Neural progenitor cell (in vitro differentiated cells): Measurements from ENCODE around the gene PDE1A.

ENCODE experiments used
- EZH2 ChIP-seq: fragments of 200-600 bp; sonication (generic); IDR thresholded peaks from 2 replicates; pipeline ENCODE4 v1.6.1; 2017; ENCODE audit warnings: antibody characterized with exemption, mild to moderate bottlenecking, moderate library complexity
- EZH2phosphoT487 ChIP-seq: fragments of 200-600 bp; sonication (generic); IDR thresholded peaks from 2 replicates; pipeline ENCODE4 v1.6.1; 2017; ENCODE audit warnings: antibody characterized with exemption
- TF ChIP-seq, protein P1 (sequence below): fragments of 200-600 bp; sonication (generic); IDR thresholded peaks from 2 replicates; pipeline ENCODE4 v1.5.1; 2017; ENCODE audit warnings: antibody characterized with exemption, mild to moderate bottlenecking

DNA sequence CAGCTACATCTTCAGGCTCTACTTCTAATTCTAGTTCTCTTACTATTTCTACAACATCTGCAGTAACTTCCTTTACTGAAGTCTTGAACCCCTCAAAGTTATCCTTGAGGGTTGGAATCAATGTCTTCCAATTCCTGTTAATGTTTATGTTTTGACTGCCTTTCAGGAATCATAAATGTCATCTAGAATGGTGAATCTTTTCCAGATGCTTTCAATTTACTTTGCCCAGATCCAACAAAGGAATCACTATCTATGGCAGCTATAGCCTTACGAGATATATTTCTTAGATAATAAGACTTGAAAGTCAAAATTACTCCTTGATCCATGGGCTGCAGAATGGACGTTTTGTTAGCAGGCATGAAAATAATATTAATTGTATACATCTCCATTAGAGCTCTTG lies 123.9 kb downstream of the PDE1A start:
- TF ChIP-seq, protein P1, sequence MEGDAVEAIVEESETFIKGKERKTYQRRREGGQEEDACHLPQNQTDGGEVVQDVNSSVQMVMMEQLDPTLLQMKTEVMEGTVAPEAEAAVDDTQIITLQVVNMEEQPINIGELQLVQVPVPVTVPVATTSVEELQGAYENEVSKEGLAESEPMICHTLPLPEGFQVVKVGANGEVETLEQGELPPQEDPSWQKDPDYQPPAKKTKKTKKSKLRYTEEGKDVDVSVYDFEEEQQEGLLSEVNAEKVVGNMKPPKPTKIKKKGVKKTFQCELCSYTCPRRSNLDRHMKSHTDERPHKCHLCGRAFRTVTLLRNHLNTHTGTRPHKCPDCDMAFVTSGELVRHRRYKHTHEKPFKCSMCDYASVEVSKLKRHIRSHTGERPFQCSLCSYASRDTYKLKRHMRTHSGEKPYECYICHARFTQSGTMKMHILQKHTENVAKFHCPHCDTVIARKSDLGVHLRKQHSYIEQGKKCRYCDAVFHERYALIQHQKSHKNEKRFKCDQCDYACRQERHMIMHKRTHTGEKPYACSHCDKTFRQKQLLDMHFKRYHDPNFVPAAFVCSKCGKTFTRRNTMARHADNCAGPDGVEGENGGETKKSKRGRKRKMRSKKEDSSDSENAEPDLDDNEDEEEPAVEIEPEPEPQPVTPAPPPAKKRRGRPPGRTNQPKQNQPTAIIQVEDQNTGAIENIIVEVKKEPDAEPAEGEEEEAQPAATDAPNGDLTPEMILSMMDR, result no peak
- TF ChIP-seq EZH2phosphoT487 (no peak), EZH2 (no peak)
